WTC11 (cell line): ENCODE data around the gene JOSD2.

Experiments used
- AFF4 ChIP-seq: sonication (generic); formaldehyde crosslinking; IDR thresholded peaks from 2 replicates; pipeline ENCODE4 v1.8.1; 2023; ENCODE audit warnings: mild to moderate bottlenecking, missing genetic modification reagents, borderline replicate concordance
- ATF2 ChIP-seq: sonication (generic); formaldehyde crosslinking; IDR thresholded peaks from 2 replicates; pipeline ENCODE4 v1.8.1; 2022; ENCODE audit warnings: low read depth, missing genetic modification reagents, borderline replicate concordance
- CREM ChIP-seq: sonication (generic); formaldehyde crosslinking; IDR thresholded peaks from 2 replicates; pipeline ENCODE4 v1.8.1; 2022; ENCODE audit warnings: mild to moderate bottlenecking, missing genetic modification reagents, moderate library complexity
- CTCF ChIP-seq: fragments of 200-600 bp; IDR thresholded peaks from 2 replicates; pipeline ENCODE4 v1.8.0; 2022; ENCODE audit warnings: antibody characterized with exemption
- USF1 ChIP-seq: sonication (generic); formaldehyde crosslinking; IDR thresholded peaks from 2 replicates; pipeline ENCODE4 v1.8.0; 2022; ENCODE audit warnings: mild to moderate bottlenecking, missing genetic modification reagents
- USF2 ChIP-seq: sonication (generic); formaldehyde crosslinking; IDR thresholded peaks from 2 replicates; pipeline ENCODE4 v1.8.1; 2023; ENCODE audit warnings: mild to moderate bottlenecking, missing genetic modification reagents, moderate library complexity

GRCh38 chr19:50466706-50467039, 44.3 kb downstream of the JOSD2 start:
- TF ChIP-seq USF2 (CRISPR knock-in tag) = no peak
- TF ChIP-seq CREM (CRISPR knock-in tag) = no peak
- TF ChIP-seq USF1 (CRISPR knock-in tag) = no peak
- TF ChIP-seq CTCF = no peak
- no peak for TF ChIP-seq AFF4 (CRISPR knock-in tag)
- TF ChIP-seq ATF2 (CRISPR knock-in tag) = no peak
